Effector memory CD8-positive, alpha-beta T cell (primary cell): Measurements from ENCODE around the gene KCTD18.

Source experiments
- ATAC-seq: fragments of 150-1000 bp; cut with Tn5 transposase; replicated peaks from 2 replicates; pipeline ENCODE4 v1.10.0; 2021; ENCODE audit warnings: mild to moderate bottlenecking, moderate library complexity
- DNase-seq, 3 experiments: peaks; one replicate each; pipeline ENCODE4 v3.0.0; 2021
- H3K27ac Mint-ChIP-seq, 2 donors: one replicate each; pipeline ENCODE4 v1.8.0; 2022; ENCODE audit warnings: mild to moderate bottlenecking in 2 of 2, mixed read lengths in 2 of 2, moderate library complexity in 2 of 2
- H3K27me3 Mint-ChIP-seq, 2 donors: one replicate each; pipeline ENCODE4 v1.8.0; 2022; ENCODE audit warnings: mixed read lengths in 2 of 2
- H3K36me3 Mint-ChIP-seq: one replicate; pipeline ENCODE4 v1.8.0; 2022; ENCODE audit warnings: mild to moderate bottlenecking, moderate library complexity, mixed read lengths; ENCODE audit not compliant: insufficient read depth
- H3K4me1 Mint-ChIP-seq, 2 donors: one replicate each; pipeline ENCODE4 v1.8.0; 2022; ENCODE audit warnings: low read depth in 2 of 2, mixed read lengths in 2 of 2
- H3K4me3 Mint-ChIP-seq, 2 donors: one replicate each; pipeline ENCODE4 v1.8.0; 2022; ENCODE audit warnings: mild to moderate bottlenecking in 2 of 2, mixed read lengths in 2 of 2, moderate library complexity in 2 of 2
- H3K9me3 Mint-ChIP-seq, 2 donors: one replicate each; pipeline ENCODE4 v1.8.0; 2022; ENCODE audit warnings: mixed read lengths in 2 of 2

Gene KCTD18

DNA sequence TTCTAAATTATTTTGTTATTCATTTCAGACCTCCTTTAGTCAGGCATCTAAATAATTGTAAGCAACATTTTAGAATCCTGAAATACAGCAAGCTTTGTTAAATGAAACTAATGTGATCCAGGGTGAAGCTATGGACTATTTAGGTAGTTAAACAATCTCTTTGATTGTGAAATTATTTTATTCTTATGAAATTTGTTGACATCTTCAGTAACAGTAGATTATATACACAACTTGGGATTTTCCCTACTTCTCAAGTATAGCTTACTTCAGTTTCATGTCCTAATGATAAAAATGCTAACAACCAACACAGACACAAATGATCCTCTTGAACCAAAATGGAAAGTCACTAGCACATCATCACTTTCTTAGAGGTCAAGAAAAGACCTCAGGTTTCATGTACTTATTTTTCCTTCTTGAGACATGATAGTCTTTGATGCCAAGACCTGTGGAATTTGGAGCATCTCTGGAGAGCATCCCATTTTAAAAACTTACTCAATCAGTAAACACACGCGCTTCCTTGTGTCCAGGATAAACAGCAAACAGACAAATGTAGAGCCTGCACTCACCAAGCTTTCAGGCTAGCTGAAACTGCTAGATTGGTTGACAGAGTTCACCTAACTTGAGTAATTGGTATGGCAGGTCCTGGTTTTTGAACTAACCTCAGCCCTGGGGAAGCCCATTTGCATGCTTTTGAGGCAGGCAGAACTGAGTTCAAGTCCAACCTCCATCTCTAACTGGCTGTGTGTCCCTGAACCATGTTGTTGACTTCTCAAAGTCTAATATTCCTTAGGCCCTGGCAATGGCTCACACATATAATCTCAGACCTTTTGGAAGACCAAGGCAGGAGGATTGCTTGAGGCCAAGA lies 47.8 kb downstream of the KCTD18 start:
- ATAC-seq, result no peak
- Mint-ChIP-seq H3K9me3 (no peaks in the 10 kb centered on the region), H3K4me3 (no peak overlapping the region), H3K36me3 (no peaks in the 10 kb centered on the region), H3K4me1 (peaks cover 16 to 38% of the 10 kb centered on the region in 2 donors), H3K27ac (peak overlapping the region in 1 of 2 donors; percentile 56), H3K27me3 (no peaks in the 10 kb centered on the region)
- DNase-seq, result no peak

- Mint-ChIP-seq H3K27ac (no peak overlapping the region), H3K4me1 (peaks cover 14 to 25% of the 10 kb centered on the region in 2 donors), H3K9me3 (no peaks in the 10 kb centered on the region), H3K36me3 (no peaks in the 10 kb centered on the region), H3K4me3 (no peak overlapping the region), H3K27me3 (no peaks in the 10 kb centered on the region)
- DNase-seq, result no peak
- no peak for ATAC-seq
These were observed 50.8 kb downstream of the KCTD18 start for GRCh38 chr2:200459101-200459500.

DNA sequence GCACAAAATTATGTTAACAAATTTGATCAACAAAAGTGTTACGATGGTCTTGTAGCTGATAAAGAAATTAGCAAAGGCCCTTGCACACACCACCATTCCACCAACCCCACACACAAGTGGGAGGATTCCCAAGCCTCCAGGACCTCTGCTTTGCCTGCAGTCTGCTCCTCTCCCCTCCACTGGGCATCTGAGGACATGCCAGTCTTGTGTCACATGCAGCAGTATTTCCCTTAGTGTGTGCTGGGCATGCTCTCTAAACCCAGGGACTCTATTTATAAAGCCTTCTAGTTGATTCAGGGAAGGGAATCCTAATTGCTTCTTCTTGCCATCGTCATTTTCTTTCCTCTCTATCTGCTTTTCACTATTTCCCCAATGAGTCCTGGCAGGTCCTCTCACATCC lies 53.3 kb downstream of the KCTD18 start:
- Mint-ChIP-seq H3K27ac (peak overlapping the region in 1 of 2 donors; percentile 5), H3K4me3 (no peak overlapping the region), H3K9me3 (no peaks in the 10 kb centered on the region), H3K4me1 (peaks cover 6 to 10% of the 10 kb centered on the region in 2 donors), H3K27me3 (no peaks in the 10 kb centered on the region), H3K36me3 (no peaks in the 10 kb centered on the region)
- ATAC-seq, result no peak
- no peak for DNase-seq

DNA sequence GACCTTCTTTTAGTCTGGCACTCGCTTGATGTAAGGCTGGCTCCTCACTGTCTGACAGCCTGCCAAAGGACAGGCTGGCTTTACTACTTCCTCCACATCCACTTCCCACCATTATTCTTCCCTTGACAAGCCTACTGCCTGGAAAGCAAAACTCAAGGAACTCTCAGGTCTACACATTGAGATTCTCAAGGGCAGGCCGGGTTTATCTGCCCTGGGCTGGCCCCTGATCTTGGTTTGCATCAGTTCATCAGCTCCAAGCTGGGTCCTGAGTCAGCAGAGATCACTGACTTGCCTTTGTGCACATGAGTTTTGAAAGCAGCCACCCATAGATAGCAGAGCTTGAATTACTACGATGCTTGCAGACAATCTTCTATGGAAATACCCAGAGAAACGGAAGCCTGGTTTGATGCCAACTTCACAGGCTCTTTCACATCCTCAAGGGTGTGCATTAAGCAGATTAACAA lies 53.9 kb downstream of the KCTD18 start:
- no peak overlapping the region for H3K4me3 Mint-ChIP-seq
- H3K36me3 Mint-ChIP-seq, result no peaks in the 10 kb centered on the region
- H3K27ac Mint-ChIP-seq, result peak overlapping the region; percentile 27 to 47
- no peak for DNase-seq
- H3K4me1 Mint-ChIP-seq, result peaks cover 5 to 6% of the 10 kb centered on the region in 2 donors
- no peaks in the 10 kb centered on the region for H3K9me3 Mint-ChIP-seq
- peak; percentile 41 for ATAC-seq
- H3K27me3 Mint-ChIP-seq, result no peaks in the 10 kb centered on the region

- peak overlapping the region; percentile 27 to 47 for H3K27ac Mint-ChIP-seq
- DNase-seq, result no peak
- no peak for ATAC-seq
These were observed 54.7 kb downstream of the KCTD18 start for GRCh38 chr2:200454927-200455801.

DNA sequence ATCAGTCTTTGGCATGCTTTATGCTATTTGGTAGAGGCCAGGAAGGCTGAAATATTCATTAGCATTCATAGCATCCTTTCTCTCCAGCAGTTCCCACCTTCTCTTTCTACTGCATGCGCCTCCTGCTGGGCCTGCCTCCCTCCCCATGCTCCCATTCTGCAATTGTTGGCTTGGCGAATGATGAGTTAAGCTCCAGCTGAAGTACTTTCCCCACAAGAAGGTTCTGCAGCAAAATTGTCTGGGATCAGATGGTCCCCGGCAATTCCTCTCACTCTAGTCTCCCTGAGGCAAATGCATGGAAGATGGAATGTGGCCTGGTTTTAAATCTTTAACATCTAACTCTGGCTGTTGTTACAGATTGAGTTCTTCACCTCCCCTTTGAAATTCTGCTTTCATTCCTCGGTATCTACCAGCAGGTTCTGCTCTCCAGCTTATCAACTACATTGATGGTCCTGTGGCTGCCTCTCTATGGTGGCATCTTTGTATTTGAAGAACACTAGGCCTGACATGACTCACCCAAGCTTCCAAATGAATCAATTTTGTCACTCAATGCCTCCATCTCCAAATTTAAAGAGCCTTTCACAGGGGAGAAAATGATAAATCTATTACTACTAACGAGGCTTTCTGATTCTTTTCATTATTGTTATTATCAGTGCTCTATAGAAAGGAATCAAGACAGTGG lies 55.9 kb downstream of the KCTD18 start:
- peaks cover 5 to 6% of the 10 kb centered on the region in 2 donors for H3K4me1 Mint-ChIP-seq
- no peak overlapping the region for H3K27ac Mint-ChIP-seq
- H3K9me3 Mint-ChIP-seq, result no peaks in the 10 kb centered on the region
- DNase-seq (no peak), ATAC-seq (no peak)
- no peaks in the 10 kb centered on the region for H3K36me3 Mint-ChIP-seq
- H3K4me3 Mint-ChIP-seq, result no peak overlapping the region
- no peaks in the 10 kb centered on the region for H3K27me3 Mint-ChIP-seq

More at GRCh38 chr2:200454927-200455801, 54.7 kb downstream of the KCTD18 start:
- no peaks in the 10 kb centered on the region for H3K9me3 Mint-ChIP-seq
- H3K4me1 Mint-ChIP-seq, result peaks cover 5 to 6% of the 10 kb centered on the region in 2 donors
- H3K36me3 Mint-ChIP-seq, result no peaks in the 10 kb centered on the region
- no peak overlapping the region for H3K4me3 Mint-ChIP-seq
- no peaks in the 10 kb centered on the region for H3K27me3 Mint-ChIP-seq

- DNase-seq (no peak), ATAC-seq (no peak)
- Mint-ChIP-seq H3K27ac (no peak overlapping the region), H3K27me3 (no peaks in the 10 kb centered on the region), H3K4me3 (no peak overlapping the region), H3K36me3 (no peaks in the 10 kb centered on the region), H3K4me1 (peaks cover 5 to 6% of the 10 kb centered on the region in 2 donors), H3K9me3 (no peaks in the 10 kb centered on the region)
These were observed 56.6 kb downstream of the KCTD18 start for GRCh38 chr2:200453142-200453852.

- no peak for ATAC-seq
- Mint-ChIP-seq H3K9me3 (no peaks in the 10 kb centered on the region), H3K4me1 (peaks cover 5 to 6% of the 10 kb centered on the region in 2 donors)
These were observed 57.5 kb downstream of the KCTD18 start for GRCh38 chr2:200452377-200452776.

GRCh38 chr2:200451511-200451910 lies 58.4 kb downstream of the KCTD18 start:
- Mint-ChIP-seq H3K4me1 (peaks cover 5 to 6% of the 10 kb centered on the region in 2 donors), H3K4me3 (no peak overlapping the region), H3K27me3 (no peaks in the 10 kb centered on the region), H3K27ac (no peak overlapping the region), H3K9me3 (no peaks in the 10 kb centered on the region), H3K36me3 (no peaks in the 10 kb centered on the region)
- no peak for DNase-seq
- no peak for ATAC-seq

More at GRCh38 chr2:200452377-200452776, 57.5 kb downstream of the KCTD18 start:
- no peaks in the 10 kb centered on the region for H3K36me3 Mint-ChIP-seq
- no peak for DNase-seq
- no peaks in the 10 kb centered on the region for H3K27me3 Mint-ChIP-seq
- no peak overlapping the region for H3K27ac Mint-ChIP-seq
- no peak overlapping the region for H3K4me3 Mint-ChIP-seq

- no peaks in the 10 kb centered on the region for H3K9me3 Mint-ChIP-seq
- H3K4me3 Mint-ChIP-seq, result no peak overlapping the region
- no peak overlapping the region for H3K27ac Mint-ChIP-seq
- no peaks in the 10 kb centered on the region for H3K36me3 Mint-ChIP-seq
- DNase-seq (no peak), ATAC-seq (no peak)
- no peaks in the 10 kb centered on the region for H3K27me3 Mint-ChIP-seq
- no peaks in the 10 kb centered on the region for H3K4me1 Mint-ChIP-seq
These were observed 59.6 kb downstream of the KCTD18 start for GRCh38 chr2:200450288-200450687.

DNA sequence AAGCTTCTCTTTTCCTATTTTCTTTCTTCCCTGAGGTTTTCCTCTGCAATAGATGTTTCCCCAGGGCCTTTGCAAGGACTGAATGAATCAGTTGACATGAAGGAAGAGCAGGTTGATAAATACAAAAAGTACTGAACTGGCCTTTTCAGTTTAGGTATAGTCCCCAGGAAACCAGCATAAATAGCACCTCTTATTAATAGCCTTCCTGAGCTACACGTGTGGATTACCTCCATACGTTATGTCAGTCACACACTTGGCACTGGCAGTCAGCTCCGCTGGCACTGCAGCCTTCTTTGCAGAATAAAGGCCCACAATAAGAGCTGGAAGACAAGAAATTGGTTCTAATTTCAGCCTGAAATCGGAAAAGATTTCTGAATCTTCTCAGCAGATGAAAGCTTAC lies 60.7 kb downstream of the KCTD18 start:
- Mint-ChIP-seq H3K27ac (no peak overlapping the region), H3K9me3 (no peaks in the 10 kb centered on the region), H3K4me1 (no peaks in the 10 kb centered on the region), H3K36me3 (no peaks in the 10 kb centered on the region), H3K4me3 (no peak overlapping the region), H3K27me3 (no peaks in the 10 kb centered on the region)
- DNase-seq (no peak), ATAC-seq (no peak)

DNA sequence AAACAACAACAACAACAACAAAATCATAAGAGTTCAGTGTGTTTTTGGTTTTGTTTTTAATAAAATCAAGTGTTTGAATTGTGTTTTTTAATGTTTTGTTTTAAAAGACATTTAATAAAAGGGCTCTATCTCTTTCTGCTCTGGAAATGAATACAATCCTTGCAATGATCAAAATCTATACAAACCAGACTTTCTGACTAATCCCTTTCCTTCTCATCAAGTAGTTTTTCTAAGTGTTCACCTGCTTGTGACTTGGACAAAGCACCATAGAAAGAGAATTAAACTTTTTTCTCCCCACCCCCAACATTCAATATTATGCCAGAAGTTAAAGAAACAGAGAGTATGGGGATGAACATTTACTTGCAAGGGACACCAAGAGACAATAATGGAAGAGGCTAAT lies 61.4 kb downstream of the KCTD18 start:
- Mint-ChIP-seq H3K27ac (no peak overlapping the region), H3K4me1 (no peaks in the 10 kb centered on the region), H3K4me3 (no peak overlapping the region), H3K27me3 (no peaks in the 10 kb centered on the region), H3K9me3 (no peaks in the 10 kb centered on the region), H3K36me3 (no peaks in the 10 kb centered on the region)
- no peak for ATAC-seq
- DNase-seq, result no peak
